NOMO-1 treated with dmso at 0.1 percent for 144 hours (cell line): ENCODE results near the gene FBXL7.

Experiments
- DNase-seq: peaks from one replicate; lab custom pipeline; 2025; ENCODE audit not compliant: unreplicated experiment; lab: John Stamatoyannopoulos, UW

FBXL7 gene

GRCh38 chr5:15501091-15501791, 1.3 kb downstream of the FBXL7 start:
- no peak for DNase-seq

GRCh38 chr5:15502208-15502607, 2.2 kb downstream of the FBXL7 start:
- DNase-seq: no peak

- no peak for DNase-seq
Measured at GRCh38 chr5:15506146-15506545, 6.2 kb downstream of the FBXL7 start.

GRCh38 chr5:15506897-15507296, 6.9 kb downstream of the FBXL7 start:
- no peak for DNase-seq

- DNase-seq: no peak
Measured at GRCh38 chr5:15510092-15510491, 10.1 kb downstream of the FBXL7 start.

- no peak for DNase-seq
Measured at GRCh38 chr5:15510831-15511230, 10.9 kb downstream of the FBXL7 start.

GRCh38 chr5:15513431-15513830, 13.5 kb downstream of the FBXL7 start:
- DNase-seq: no peak

- no peak for DNase-seq
Measured at GRCh38 chr5:15513911-15514310, 13.9 kb downstream of the FBXL7 start.

GRCh38 chr5:15515229-15515628, 15.2 kb downstream of the FBXL7 start:
- DNase-seq: no peak

GRCh38 chr5:15516486-15516885, 16.5 kb downstream of the FBXL7 start:
- DNase-seq: no peak

GRCh38 chr5:15518786-15519185, 18.8 kb downstream of the FBXL7 start:
- DNase-seq: no peak

GRCh38 chr5:15520856-15521255, 20.9 kb downstream of the FBXL7 start:
- DNase-seq: no peak

- no peak for DNase-seq
Measured at GRCh38 chr5:15521381-15522186, 21.6 kb downstream of the FBXL7 start.

GRCh38 chr5:15522187-15522520, 22.2 kb downstream of the FBXL7 start:
- DNase-seq: no peak

GRCh38 chr5:15524712-15525111, 24.7 kb downstream of the FBXL7 start:
- DNase-seq: no peak

- no peak for DNase-seq
Measured at GRCh38 chr5:15525703-15526275, 25.8 kb downstream of the FBXL7 start.

GRCh38 chr5:15526413-15526812, 26.4 kb downstream of the FBXL7 start:
- no peak for DNase-seq

GRCh38 chr5:15528476-15528875, 28.5 kb downstream of the FBXL7 start:
- DNase-seq: no peak

- no peak for DNase-seq
Measured at GRCh38 chr5:15529013-15529412, 29.0 kb downstream of the FBXL7 start.

- no peak for DNase-seq
Measured at GRCh38 chr5:15529821-15530220, 29.8 kb downstream of the FBXL7 start.

- no peak for DNase-seq
Measured at GRCh38 chr5:15533129-15533893, 33.3 kb downstream of the FBXL7 start.

- no peak for DNase-seq
Measured at GRCh38 chr5:15535938-15536337, 36.0 kb downstream of the FBXL7 start.
